Stimulated activated CD4-positive, alpha-beta T cell treated with anti-CD3 and anti-CD28 coated beads, Interleukin-1b, Interleukin-23, amount 100 ng/mL, for 1 hour (primary cell): Measurements from ENCODE around the gene DNAAF6.

Source experiments
- DNase-seq, 2 donors: peaks; one replicate each; pipeline ENCODE4 v3.0.0-alpha.2; 2020; ENCODE audit warnings: low read depth in 2 of 2

DNAAF6 gene

GRCh38 chrX:107293056-107293455 is 86.6 kb downstream of the DNAAF6 start:
- DNase-seq: no peak
